Cardiac fibroblast (primary cell): Measurements from ENCODE around the gene CDH8.
"Not testable (repeated sequence)": the region's sequence is repeated elsewhere in the genome, so short reads cannot be mapped to it uniquely, and the experiment has no call there.

ENCODE experiments used
- DNase-seq, 2 donors: peaks; one replicate each; pipeline versions ENCODE4 v3.0.0 to v3.0.0-alpha.2; 2010; ENCODE audit warnings: low read depth in 2 of 2
- H3K4me3 ChIP-seq, 2 donors: replicated peaks in 1 of 2; 1 replicate in 1 of 2; 2 replicates in 1 of 2; pipeline ENCODE4 v1.5.1; 2011; ENCODE audit warnings: low read depth in 2 of 2, low read length in 2 of 2, mild to moderate bottlenecking in 2 of 2, moderate library complexity in 1 of 2
- TF ChIP-seq, protein P1 (sequence below): IDR thresholded peaks from one replicate; pipeline ENCODE4 v1.5.1; 2011; ENCODE audit warnings: low read depth, mild to moderate bottlenecking, low read length, inconsistent platforms

CDH8 gene

DNA sequence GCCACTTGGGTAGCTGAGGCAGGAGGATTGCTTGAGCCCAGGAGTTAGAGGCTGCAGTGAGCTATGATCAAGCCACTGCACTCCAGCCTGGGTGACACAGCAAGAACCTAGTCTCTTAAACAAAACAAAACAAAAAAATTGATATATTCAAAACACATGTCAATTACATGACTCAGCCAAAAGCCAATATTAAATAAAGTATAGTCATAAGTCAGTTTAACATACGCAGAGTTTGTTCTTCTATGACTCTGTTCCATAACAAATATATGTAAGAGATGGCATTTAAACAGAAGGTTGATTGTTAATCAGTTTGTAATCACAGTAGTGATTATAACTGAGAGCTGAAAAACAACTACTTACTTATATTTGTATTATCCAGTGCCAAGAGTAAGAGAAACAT is 106.5 kb downstream of the CDH8 start:
- TF ChIP-seq, protein P1, sequence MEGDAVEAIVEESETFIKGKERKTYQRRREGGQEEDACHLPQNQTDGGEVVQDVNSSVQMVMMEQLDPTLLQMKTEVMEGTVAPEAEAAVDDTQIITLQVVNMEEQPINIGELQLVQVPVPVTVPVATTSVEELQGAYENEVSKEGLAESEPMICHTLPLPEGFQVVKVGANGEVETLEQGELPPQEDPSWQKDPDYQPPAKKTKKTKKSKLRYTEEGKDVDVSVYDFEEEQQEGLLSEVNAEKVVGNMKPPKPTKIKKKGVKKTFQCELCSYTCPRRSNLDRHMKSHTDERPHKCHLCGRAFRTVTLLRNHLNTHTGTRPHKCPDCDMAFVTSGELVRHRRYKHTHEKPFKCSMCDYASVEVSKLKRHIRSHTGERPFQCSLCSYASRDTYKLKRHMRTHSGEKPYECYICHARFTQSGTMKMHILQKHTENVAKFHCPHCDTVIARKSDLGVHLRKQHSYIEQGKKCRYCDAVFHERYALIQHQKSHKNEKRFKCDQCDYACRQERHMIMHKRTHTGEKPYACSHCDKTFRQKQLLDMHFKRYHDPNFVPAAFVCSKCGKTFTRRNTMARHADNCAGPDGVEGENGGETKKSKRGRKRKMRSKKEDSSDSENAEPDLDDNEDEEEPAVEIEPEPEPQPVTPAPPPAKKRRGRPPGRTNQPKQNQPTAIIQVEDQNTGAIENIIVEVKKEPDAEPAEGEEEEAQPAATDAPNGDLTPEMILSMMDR, result no peak
- no peak overlapping the region for H3K4me3 ChIP-seq
- DNase-seq, result no peak

GRCh38 chr16:61926766-61927165 is 109.5 kb downstream of the CDH8 start:
- H3K4me3 ChIP-seq, result no peak overlapping the region
- TF ChIP-seq, protein P1, result no peak
- DNase-seq, result peak in 1 of 2 donors; percentile 12

- no peak for DNase-seq
- H3K4me3 ChIP-seq, result no peak overlapping the region
- TF ChIP-seq, protein P1, result no peak
Measured at GRCh38 chr16:61923629-61924028, 112.6 kb downstream of the CDH8 start.

GRCh38 chr16:61921373-61921772 is 114.9 kb downstream of the CDH8 start:
- TF ChIP-seq, protein P1, result no peak
- no peak for DNase-seq
- H3K4me3 ChIP-seq, result no peak overlapping the region

- not testable (repeated sequence) for DNase-seq, H3K4me3 ChIP-seq
Measured at GRCh38 chr16:61917865-61918826, 118.1 kb downstream of the CDH8 start.

DNA sequence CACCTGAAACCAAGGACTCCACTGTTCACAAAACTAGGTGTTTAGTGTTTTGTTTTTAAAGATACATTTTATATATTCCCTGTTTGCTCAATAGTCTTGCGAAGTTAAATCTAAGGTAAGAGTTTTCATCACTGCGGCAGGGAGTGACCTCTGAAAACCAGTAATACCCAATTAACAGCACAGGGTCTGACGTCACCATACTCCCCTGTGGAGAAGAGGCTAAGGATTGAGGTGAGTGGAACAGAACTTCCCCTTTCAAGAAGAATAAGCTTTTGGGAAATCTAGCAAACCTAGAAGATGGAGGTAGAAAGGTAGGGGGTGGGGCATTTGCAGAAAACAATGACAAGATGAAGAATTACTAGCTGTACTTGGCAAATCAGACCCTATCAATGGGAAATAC is 120.7 kb downstream of the CDH8 start:
- H3K4me3 ChIP-seq, result no peak overlapping the region
- DNase-seq, result no peak
- TF ChIP-seq, protein P1, result no peak

DNA sequence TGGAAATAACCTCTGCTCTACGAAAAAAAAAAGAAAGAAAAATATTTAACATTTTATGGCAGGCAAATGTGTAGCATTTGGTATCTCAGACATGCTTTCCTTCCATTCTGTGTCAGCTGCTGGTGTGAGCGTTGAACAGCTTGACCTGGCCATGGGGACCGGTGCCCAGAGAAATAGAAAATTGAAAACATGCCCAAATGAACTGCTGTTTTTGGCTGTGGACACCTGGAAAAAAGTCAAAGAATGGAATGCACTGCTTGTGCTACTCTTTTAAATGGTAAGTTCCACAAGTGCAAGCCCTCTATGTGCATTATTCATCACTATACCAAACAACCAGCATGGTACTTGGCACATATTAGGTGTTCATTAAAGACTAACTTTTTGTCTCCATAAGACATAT is 127.2 kb downstream of the CDH8 start:
- H3K4me3 ChIP-seq, result no peak overlapping the region
- DNase-seq, result peak in 1 of 2 donors; percentile 12
- TF ChIP-seq, protein P1, result no peak
